RWPE2 (cell line): ENCODE results near the gene DOK6.

Source experiments
- ATAC-seq: fragments of 200-7000 bp; cut with Tn5 transposase; 3 replicates; pipeline ENCODE4 v1.9.1; 2021; ENCODE audit warnings: low read depth
- DNase-seq: peaks from one replicate; pipeline ENCODE4 v3.0.0-alpha.2; 2020; ENCODE audit warnings: low spot score
- H3K27ac ChIP-seq: fragments of 450-650 bp; 2 replicates; pipeline ENCODE4 v1.5.1; 2017; ENCODE audit warnings: mild to moderate bottlenecking; ENCODE audit not compliant: poor library complexity, severe bottlenecking
- H3K27me3 ChIP-seq: fragments of 250-450 bp; sonication (Bioruptor Pico); 2 replicates; pipeline ENCODE4 v1.5.1; 2021; ENCODE audit warnings: mild to moderate bottlenecking, moderate library complexity; ENCODE audit not compliant: insufficient read depth, poor library complexity, severe bottlenecking
- H3K36me3 ChIP-seq: fragments of 250-450 bp; sonication (Bioruptor Pico); 2 replicates; pipeline ENCODE4 v1.5.1; 2020; ENCODE audit warnings: low read depth, mild to moderate bottlenecking, moderate library complexity
- H3K4me1 ChIP-seq: fragments of 250-450 bp; sonication (Bioruptor Pico); 2 replicates; pipeline ENCODE4 v1.5.1; 2021; ENCODE audit warnings: mild to moderate bottlenecking, moderate library complexity; ENCODE audit not compliant: insufficient read depth, poor library complexity, severe bottlenecking
- H3K4me3 ChIP-seq: fragments of 250-450 bp; sonication (Bioruptor Pico); 2 replicates; pipeline ENCODE4 v1.5.1; 2021; ENCODE audit warnings: mild to moderate bottlenecking, moderate library complexity; ENCODE audit not compliant: severe bottlenecking
- H3K9me3 ChIP-seq: fragments of 250-450 bp; sonication (Bioruptor Pico); 2 replicates; pipeline ENCODE4 v1.5.1; 2021; ENCODE audit warnings: mild to moderate bottlenecking, moderate library complexity; ENCODE audit not compliant: severe bottlenecking
- TF ChIP-seq, protein P1 (sequence below): fragments of 450-650 bp; IDR thresholded peaks from one replicate; pipeline ENCODE4 v1.5.1; 2017; ENCODE audit warnings: mild to moderate bottlenecking, moderate library complexity; ENCODE audit not compliant: poor library complexity, severe bottlenecking

DOK6 gene

GRCh38 chr18:69689121-69689759, 288.6 kb downstream of the DOK6 start:
- Histone ChIP-seq H3K36me3 (no peaks in the 10 kb centered on the region), H3K4me3 (no peak overlapping the region), H3K27me3 (peaks cover 5% of the 10 kb centered on the region), H3K9me3 (no peaks in the 10 kb centered on the region), H3K4me1 (no peaks in the 10 kb centered on the region), H3K27ac (no peak overlapping the region)
- no peak for DNase-seq
- TF ChIP-seq, protein P1, sequence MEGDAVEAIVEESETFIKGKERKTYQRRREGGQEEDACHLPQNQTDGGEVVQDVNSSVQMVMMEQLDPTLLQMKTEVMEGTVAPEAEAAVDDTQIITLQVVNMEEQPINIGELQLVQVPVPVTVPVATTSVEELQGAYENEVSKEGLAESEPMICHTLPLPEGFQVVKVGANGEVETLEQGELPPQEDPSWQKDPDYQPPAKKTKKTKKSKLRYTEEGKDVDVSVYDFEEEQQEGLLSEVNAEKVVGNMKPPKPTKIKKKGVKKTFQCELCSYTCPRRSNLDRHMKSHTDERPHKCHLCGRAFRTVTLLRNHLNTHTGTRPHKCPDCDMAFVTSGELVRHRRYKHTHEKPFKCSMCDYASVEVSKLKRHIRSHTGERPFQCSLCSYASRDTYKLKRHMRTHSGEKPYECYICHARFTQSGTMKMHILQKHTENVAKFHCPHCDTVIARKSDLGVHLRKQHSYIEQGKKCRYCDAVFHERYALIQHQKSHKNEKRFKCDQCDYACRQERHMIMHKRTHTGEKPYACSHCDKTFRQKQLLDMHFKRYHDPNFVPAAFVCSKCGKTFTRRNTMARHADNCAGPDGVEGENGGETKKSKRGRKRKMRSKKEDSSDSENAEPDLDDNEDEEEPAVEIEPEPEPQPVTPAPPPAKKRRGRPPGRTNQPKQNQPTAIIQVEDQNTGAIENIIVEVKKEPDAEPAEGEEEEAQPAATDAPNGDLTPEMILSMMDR = no peak
- no peak for ATAC-seq

DNA sequence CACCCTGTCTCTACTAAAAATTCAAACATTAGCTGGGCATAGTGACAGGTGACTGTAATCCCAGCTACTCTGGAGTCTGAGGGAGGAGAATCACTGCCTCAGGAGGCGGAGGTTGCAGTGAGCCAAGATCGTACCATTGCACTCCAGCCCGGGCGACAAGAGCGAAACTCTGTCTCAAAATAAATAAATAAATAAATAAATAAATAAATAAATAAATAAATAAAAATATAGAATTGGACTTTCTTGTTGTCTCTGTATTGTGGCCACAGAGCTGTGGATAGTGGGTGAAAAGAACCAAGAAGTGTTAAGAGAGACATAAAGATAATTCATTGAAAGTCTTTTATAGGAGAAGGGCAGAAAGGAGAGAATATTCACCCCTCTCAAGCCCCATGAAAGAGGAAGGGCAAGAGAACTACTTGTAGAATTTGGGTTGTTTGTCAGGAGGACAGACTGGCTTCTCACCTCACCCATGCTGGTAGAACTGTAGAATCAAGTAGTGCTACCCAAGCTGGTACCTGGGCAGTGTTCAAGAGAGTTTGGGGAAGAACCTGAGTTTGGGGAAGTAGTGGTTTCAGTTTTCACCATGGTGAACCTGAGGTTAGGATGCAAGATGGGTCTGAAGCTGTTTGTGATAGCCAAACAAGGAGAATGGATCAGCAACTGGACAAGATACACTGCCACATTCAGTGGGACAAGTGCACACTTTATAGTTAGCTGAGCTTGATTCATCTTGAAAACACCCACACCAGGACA, 290.5 kb downstream of the DOK6 start:
- no peaks in the 10 kb centered on the region for H3K9me3 ChIP-seq
- no peak overlapping the region for H3K27ac ChIP-seq
- peaks cover 5% of the 10 kb centered on the region for H3K27me3 ChIP-seq
- no peaks in the 10 kb centered on the region for H3K36me3 ChIP-seq
- no peaks in the 10 kb centered on the region for H3K4me1 ChIP-seq
- H3K4me3 ChIP-seq = no peak overlapping the region
- ATAC-seq (no peak), DNase-seq (no peak)
- TF ChIP-seq, protein P1 = no peak

GRCh38 chr18:69697069-69697468, 296.4 kb downstream of the DOK6 start:
- ATAC-seq (no peak), DNase-seq (no peak)
- Histone ChIP-seq H3K27me3 (no peaks in the 10 kb centered on the region), H3K4me3 (no peak overlapping the region), H3K27ac (no peak overlapping the region), H3K4me1 (no peaks in the 10 kb centered on the region), H3K9me3 (peaks cover 3% of the 10 kb centered on the region), H3K36me3 (no peaks in the 10 kb centered on the region)
- TF ChIP-seq, protein P1 = no peak

DNA sequence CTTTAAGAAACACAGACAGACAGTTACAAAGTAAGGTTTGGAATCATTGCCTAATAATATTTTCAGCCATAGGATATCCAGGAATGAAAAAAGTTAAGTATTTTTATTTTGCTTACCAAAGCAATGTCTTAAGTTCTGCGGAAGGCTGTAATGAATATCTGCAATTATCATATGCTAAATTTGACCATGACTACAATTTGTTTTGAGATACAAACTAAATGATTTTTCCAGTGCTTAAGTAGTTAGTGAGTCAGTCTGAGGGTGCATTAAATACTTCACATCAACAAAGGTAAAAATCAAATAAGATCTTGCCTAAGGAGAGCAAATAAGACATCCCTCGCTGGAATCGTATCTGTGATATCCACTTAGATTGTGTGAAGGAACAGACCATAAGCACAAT, 297.0 kb downstream of the DOK6 start:
- Histone ChIP-seq H3K27me3 (no peaks in the 10 kb centered on the region), H3K27ac (no peak overlapping the region), H3K4me1 (no peaks in the 10 kb centered on the region), H3K36me3 (no peaks in the 10 kb centered on the region), H3K9me3 (peaks cover 3% of the 10 kb centered on the region), H3K4me3 (no peak overlapping the region)
- DNase-seq (no peak), ATAC-seq (no peak)
- TF ChIP-seq, protein P1 = no peak

GRCh38 chr18:69701305-69701704, 300.6 kb downstream of the DOK6 start:
- Histone ChIP-seq H3K4me3 (no peak overlapping the region), H3K4me1 (no peaks in the 10 kb centered on the region), H3K27ac (no peak overlapping the region), H3K27me3 (no peaks in the 10 kb centered on the region), H3K36me3 (no peaks in the 10 kb centered on the region), H3K9me3 (peaks cover 3% of the 10 kb centered on the region)
- TF ChIP-seq, protein P1 = no peak
- no peak for ATAC-seq
- DNase-seq = no peak
